Epidermal melanocyte (primary cell): ENCODE results near the gene PGD.
"Not testable (repeated sequence)": the region's sequence is repeated elsewhere in the genome, so short reads cannot be mapped to it uniquely, and the experiment has no call there.

Source experiments
- DNase-seq: peaks from one replicate; pipeline ENCODE4 v3.0.0; 2011; ENCODE audit warnings: low spot score; ENCODE audit not compliant: insufficient read length

The PGD gene

DNA sequence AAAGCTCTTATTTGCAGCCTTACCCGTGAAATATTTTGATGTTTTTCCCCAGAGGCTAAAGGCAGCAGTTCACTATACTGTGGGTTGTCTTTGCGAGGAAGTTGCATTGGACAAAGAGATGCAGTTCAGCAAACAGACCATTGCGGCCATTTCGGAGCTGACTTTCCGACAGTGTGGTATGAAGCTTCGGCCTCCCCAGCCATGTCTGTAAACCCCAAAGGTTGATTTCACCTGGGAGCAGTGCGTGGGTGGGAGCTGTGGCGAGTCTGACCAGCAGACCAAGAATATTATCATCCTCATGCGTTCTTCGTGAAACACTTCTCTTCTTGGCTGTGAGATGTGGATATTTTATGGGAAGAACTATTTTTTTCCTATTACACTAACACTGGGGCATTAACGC, 34.9 kb downstream of the PGD start:
- no peak for DNase-seq

DNA sequence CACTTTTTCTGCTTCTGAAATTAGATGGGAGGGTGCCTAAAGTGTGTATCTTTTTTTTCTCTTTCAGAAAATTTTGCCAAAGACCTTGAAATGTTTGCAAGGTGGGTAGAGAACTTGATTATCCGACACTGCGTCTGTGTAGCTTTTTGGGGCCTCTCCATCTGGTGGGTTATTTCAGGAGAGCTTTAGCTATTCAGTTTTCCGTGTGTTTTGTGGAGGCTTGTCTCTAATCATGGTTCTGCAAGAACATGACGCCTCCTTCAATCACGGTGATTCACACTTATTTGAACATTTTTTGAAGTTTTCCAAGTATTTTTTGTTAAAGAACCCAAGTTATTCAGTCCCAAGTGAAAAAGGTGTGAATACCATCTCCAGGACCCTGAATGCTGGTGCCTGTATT, 35.7 kb downstream of the PGD start:
- no peak for DNase-seq

DNA sequence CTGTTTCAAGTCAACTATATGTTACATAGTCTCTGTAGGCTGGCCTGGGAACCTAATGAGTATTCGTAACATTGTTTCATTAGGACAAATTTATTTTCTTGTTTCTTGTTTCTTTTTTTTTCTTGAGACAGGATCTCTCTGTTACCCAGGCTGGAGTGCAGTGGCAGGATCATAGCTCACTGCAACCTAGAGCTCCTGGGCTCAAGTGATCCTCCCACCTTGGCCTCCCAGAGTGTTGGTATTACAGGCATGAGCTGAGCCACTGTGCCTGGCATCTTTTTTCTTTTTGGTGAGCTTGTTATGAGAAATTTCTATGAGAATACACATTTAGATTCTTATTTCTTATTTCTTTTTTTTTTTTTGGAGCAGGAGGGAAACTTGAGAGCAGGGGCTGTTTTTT, 38.2 kb downstream of the PGD start:
- DNase-seq, result no peak

DNA sequence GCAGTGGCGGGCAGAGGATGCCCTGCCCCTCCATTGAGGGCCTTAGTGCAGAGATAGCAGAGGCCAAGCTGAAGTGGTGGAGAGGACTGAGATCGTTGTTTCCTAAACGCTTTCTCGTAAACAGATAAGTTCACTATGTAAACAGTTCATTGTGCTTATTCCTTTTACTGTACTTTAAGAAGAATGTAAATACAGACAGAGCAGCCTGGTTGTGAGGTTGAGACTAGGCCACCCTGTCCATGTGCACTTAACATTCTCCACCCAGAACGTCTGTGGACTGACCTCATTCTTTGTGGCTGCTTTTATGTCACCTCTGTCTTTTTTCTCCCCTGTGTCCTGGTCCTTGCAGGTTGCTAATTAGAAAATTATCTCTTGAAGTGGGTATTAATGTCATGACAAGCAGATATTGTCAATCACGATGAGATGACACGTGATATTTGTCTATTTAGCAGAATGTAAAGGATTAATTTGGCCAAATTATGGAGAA, 39.9 kb downstream of the PGD start:
- DNase-seq, result no peak

DNA sequence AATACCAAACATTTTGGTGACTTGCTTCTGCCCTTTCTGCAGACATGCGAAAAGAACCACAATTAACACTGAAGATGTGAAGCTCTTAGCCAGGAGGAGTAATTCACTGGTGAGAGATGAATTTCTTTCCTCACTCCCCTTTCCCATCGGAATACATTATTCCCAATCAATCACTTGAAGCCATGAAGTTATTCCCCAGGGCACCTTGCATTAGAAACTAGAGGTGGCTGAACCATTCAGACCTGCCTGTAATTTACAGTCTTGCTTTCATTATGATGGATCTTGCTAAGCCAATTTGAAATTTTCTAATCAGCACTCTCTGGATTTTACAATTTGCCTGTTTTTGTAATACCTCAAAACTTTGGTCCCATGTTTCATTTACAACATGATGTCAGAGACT, 41.4 kb downstream of the PGD start:
- no peak for DNase-seq

DNA sequence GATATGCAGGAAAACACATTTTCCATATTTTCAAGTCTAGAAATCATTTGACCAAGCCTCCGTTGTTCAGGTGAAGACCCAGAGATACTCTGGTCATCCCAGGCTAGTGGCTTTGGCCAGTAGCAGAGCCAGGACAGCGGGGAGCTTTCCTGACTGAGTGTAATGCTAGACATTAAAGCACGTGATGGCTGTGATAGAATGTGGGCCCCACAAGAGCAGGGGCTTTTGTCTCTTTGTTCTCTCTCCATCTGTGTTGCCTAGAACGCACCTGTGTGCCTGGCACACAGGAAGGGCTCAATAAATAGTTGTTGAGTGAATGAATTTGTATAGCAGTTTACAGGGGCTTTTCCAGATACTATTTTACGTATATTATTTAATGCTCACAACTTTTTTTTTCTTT, 41.9 kb downstream of the PGD start:
- DNase-seq, result no peak

DNA sequence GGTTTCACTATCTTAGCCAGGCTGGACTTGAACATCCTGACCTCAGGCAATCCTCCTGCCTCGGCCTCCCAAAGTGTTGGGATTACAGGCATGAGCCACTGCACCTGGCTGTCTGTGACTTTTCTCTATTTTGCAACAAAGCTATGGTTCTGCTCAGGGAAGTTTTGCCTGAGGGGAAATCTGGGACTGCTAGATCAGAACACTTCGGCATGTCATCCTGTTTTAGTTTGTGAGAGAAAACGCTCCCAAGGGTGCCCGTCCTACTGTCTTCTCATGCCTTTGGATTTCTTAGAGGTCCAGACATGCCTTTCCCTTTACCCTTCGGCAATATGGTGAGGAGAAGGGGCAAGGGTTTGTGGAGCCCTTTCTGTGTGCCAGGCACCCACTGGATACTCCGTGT, 45.4 kb downstream of the PGD start:
- DNase-seq, result no peak

DNA sequence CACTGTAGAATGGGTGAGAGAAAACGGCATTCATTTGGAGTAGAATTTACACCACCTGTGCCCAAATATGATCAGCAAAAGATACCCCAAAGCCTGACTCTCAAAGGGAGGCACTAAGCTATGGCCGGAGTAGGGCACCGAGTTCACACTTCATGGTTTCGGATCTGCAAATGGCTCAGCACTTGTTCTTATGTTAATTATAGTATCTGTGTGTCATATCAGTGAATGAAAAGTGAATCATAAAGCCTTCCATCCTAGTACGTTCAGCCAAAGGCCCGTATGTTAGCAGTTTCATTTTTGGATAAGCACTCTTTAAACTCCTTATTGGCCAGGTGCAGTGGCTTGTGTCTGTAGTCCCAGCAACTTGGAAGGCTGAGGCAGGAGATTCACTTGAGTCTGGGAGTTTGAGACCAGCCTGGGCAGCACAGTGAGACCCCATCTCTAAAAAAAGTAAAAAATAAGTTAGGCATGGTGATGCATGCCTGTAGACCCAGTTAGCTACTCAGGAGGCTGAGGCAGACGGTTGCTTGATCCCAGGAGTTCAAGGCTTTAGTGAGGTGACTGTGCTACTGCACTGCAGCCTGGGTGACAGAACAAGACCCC, 46.0 kb downstream of the PGD start:
- no peak for DNase-seq

DNA sequence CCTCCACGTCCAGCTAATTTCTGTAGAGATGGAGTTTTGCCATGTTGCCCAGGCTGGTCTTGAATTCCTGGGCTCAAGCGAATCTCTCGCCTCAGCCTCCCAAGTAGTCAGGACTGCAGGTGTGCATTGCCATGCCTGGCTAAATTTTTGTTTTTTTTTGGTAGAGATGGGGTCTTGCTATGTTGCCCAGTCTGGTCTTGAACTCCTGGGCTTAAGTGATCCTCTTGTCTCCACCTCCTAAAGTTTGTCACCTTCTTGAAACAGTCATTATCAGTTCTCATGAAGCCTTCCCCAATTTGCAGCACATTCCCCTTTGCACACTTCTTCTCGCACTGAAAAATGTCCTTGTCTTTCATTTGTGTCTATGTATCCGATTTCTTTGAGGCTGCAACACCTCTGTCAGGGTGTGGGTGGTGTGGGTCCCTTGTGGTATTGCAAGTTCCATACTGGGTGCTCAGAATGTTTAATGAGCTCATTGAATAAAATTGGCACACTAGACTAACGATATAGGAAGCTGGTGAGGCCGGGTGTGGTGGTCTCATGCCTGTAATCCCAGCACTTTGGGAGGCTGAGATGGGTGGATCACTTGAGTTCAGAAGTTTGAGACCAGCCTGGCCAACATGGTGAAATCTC, 48.0 kb downstream of the PGD start:
- DNase-seq, result no peak

DNA sequence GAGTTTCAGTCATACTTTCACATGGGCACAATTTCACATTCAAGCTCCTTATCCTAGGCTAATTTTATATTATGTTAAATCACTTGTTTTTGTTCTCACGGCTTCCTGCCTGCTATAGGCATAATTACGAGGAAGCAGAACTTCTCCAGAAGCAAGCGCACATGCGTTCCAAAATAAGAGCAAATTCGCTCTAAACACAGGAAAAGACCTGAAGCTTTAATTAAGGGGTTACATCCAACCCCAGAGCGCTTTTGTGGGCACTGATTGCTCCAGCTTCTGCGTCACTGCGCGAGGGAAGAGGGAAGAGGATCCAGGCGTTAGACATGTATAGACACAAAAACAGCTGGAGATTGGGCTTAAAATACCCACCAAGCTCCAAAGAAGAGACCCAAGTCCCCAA, 50.9 kb downstream of the PGD start, which contains the start of gene CORT:
TSS of gene CORT (plus strand) at position 281 of the 400 bp plus-strand sequence. CDS start 193 bp downstream, outside the sequence.
- no peak for DNase-seq

DNA sequence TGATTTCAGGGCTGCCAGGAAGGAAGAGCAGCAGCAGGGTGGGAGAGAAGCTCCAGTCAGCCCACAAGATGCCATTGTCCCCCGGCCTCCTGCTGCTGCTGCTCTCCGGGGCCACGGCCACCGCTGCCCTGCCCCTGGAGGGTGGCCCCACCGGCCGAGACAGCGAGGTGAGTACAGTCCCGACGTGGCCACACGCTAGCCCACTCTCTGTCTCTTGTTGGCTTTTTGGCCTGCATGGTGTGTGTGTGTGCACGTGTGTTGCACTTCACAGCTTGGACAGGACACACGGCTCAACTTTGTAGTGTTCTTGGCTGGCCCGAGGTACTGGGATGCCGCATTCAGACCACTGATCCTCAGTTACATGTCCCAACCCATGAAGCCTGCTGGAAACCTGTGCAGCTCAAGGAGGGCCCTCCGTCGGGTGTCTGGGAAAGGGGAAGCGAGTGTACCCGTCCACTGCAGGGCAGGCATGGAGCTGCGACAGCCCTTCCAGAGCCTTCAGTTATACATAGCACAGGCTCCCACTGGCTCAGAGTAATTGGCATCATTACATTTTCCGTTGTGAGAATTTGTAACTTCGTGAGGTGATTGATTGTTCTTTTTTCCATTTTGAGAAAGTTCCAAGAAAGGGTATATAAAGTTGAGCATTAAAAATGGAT, 51.4 kb downstream of the PGD start:
- no peak for DNase-seq

DNA sequence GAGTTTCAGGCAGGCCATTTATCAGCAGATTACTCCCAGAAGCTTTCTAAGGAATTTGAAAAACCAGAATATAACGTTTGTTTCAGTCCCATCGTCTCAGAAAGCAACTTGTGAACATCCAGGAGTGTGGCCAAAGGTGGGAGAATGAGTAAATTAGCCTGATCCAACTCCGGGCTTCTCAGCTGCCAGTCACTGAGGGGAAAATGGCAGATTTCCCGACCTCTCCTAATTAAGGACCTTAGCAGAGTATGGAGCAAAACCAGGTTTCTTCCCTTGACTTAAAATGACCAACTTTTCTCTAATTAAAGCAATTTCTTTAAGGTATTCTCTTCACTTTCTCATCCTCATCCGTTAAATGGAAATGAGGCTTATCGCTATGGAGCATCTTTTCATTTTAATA, 52.0 kb downstream of the PGD start:
- no peak for DNase-seq

DNA sequence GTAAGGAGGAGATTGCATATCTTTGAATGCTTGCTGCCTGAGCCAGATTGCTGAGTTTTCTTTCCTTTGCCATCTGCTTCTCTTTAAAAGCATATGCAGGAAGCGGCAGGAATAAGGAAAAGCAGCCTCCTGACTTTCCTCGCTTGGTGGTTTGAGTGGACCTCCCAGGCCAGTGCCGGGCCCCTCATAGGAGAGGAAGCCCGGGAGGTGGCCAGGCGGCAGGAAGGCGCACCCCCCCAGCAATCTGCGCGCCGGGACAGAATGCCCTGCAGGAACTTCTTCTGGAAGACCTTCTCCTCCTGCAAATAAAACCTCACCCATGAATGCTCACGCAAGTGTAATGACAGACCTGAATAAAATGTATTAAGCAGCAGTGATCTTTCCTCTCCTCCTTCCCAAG, 52.4 kb downstream of the PGD start:
- peak; percentile 44 for DNase-seq

DNA sequence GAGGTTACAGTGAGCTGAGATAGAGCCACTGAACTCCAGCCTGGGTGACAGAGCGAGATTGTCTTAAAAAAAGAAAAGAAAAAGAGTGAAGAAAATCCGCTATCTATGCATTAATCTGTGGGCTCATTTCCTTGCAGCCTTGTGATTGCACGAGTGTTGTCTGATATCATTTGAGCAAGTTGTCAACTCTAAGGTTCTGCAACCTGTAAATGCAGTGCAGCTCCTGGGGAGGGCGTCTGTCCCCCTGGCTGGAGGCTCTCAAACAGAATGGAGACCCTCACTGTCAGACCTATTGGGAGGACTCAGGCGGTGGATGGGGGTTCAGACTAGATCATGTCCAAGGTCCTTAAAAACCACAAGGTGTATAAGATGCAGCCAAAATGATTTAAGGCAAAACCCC, 57.2 kb downstream of the PGD start:
- no peak for DNase-seq

DNA sequence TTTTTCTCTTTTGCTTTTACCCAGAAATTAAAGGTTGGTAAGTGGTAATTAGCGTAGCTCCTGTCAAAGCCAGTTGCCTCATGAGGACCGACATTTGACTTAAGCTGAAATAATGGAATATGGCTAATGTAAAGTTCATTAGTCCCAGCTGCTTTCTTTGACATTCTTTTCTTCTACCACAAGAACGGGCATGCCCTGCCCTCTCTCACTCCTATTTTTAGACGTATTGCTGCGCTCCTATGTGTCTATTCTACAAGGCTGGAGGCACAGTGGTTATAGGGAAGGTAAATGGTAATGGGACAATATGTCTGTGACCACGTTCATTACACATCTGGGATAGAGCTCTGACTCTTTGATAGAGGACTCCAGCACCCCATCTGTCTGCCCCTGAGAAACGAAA, 57.8 kb downstream of the PGD start:
- DNase-seq, result no peak

DNA sequence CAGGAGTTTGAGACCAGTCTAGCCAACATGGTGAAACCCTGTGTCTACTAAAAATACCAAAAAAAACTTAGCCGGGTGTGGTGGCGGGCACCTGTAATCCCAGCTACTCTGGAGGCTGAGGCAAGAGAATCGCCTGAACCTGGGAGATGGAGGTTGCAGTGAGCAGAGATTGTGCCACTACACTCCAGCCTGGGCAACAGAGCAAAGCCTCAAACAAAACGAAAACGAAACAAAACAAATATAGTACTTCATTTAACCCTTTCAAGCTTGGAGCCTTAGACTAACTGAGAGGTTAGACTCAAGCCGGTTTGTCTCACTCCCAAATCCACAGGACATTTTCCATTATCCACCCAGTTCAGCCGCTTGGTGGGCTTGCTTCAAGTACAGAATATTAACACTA, 58.6 kb downstream of the PGD start:
- not testable (repeated sequence) for DNase-seq

DNA sequence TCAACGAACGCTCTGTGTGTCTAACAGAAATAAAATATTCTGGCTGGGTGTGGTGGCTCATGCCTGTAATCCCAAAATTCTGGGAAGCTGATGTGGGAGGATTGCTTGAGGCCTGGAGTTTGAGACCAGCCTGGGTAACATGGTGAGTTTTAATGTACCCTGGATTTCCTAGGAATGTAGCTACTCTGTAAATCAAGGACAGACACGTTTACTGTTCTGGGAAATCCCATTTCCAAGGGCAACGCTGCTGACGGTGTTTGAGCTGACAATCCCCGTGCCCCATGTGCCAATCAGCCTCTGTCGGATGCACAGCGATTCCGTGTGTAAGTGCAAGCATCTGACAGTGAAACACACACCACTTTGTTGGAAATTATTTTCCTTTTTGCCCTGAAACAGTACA, 59.0 kb downstream of the PGD start:
- DNase-seq, result no peak

DNA sequence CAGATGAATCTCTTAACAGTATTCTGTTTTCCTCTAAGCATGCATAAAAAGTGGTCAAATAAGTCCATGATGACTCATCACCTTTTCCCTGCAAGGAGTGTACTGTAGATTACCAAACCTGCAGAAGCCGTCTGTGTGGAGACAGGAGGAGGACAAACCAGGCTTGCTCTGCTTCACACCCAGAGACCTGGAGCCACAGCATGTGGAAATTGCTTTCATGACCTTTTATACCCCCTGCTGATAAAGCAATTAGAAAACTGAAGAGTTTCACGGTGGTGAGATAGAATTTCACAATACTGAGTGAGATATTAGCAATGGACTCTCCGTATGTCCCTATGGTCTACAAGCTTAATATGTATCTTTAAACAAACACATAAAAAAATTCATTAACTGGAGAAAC, 60.3 kb downstream of the PGD start:
- no peak for DNase-seq

DNA sequence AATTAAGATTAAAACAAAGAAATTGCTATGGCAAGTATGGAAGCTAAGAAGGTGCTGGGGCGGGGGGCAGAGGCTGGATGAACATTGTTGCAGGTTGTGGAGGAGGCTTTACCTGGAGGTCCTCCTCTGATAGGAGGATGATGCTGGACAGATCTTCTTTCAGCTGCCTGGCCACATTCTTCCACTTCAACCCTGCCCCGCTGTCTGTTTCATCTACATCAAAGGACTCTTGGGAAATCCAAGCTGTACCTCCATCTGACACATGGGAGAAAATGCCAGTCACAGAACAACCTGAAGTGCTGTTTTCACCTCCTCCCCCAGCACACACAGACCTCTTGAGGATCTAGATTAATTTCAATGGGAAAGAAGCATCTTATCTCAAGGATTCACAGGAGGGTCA, 68.2 kb downstream of the PGD start:
- no peak for DNase-seq

DNA sequence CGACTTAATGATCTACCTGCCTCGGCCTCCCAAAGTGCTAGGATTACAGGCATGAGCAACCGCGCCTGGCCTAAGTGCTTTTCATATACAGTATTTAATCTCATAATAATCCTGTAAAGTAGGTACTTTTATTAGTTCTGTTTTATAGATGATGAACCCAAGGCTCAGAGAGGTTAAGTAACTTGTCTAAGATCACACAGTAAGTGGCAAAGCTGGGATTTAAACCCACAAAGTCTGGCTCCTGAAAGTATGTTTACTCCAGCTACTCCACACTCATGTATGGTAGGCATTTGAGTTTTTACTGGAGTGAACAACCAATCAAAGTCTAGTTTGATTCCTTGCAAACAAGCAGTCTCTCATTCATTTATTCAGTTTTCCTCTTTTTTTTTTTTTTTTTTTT, 71.2 kb downstream of the PGD start:
- no peak for DNase-seq
